DOHH2 (cell line): ENCODE results near the gene KCNQ1.

ENCODE experiments used
- H3F3A ChIP-seq: fragments of 200-600 bp; sonication (generic), shearing (Covaris generic); 2 replicates; pipeline ENCODE4 v1.6.0; 2016; ENCODE audit warnings: antibody characterized with exemption, mild to moderate bottlenecking; ENCODE audit not compliant: control insufficient read depth, insufficient read depth
- H3K27ac ChIP-seq: fragments of 200-600 bp; sonication (generic); 2 replicates; pipeline ENCODE4 v1.5.1; 2014; ENCODE audit warnings: low read depth, mild to moderate bottlenecking, low read length, moderate library complexity
- H3K27me3 ChIP-seq: fragments of 200-600 bp; sonication (generic); 2 replicates; pipeline ENCODE4 v1.6.1; 2014; ENCODE audit warnings: mild to moderate bottlenecking, low read length, mixed read lengths; ENCODE audit not compliant: control insufficient read depth
- H3K36me3 ChIP-seq: fragments of 200-600 bp; sonication (generic); 2 replicates; pipeline ENCODE4 v1.6.1; 2014; ENCODE audit warnings: mild to moderate bottlenecking, low read length, moderate library complexity, mixed read lengths; ENCODE audit not compliant: control insufficient read depth
- H3K4me1 ChIP-seq: fragments of 200-600 bp; sonication (generic); 2 replicates; pipeline ENCODE4 v1.6.1; 2014; ENCODE audit warnings: mild to moderate bottlenecking, low read length, mixed read lengths; ENCODE audit not compliant: control insufficient read depth
- H3K4me2 ChIP-seq: fragments of 200-600 bp; sonication (generic); 2 replicates; pipeline ENCODE4 v1.6.0; 2014; ENCODE audit warnings: mild to moderate bottlenecking, low read length, moderate library complexity
- H3K4me3 ChIP-seq: fragments of 200-600 bp; sonication (generic); 2 replicates; pipeline ENCODE4 v1.5.1; 2014; ENCODE audit warnings: mild to moderate bottlenecking, low read length, mixed read lengths
- H3K79me2 ChIP-seq: fragments of 200-600 bp; sonication (generic); 2 replicates; pipeline ENCODE4 v1.6.1; 2014; ENCODE audit warnings: mild to moderate bottlenecking, low read length, mixed read lengths; ENCODE audit not compliant: control insufficient read depth
- H3K9me2 ChIP-seq: fragments of 200-600 bp; sonication (generic); replicated peaks from 2 replicates; pipeline ENCODE4 v1.6.1; 2014; ENCODE audit warnings: mild to moderate bottlenecking, low read length, mixed read lengths; ENCODE audit not compliant: control insufficient read depth
- H3K9me3 ChIP-seq: fragments of 200-600 bp; sonication (generic); 2 replicates; pipeline ENCODE4 v1.6.1; 2014; ENCODE audit warnings: antibody characterized with exemption, low read length, mixed read lengths; ENCODE audit not compliant: control insufficient read depth, insufficient read depth
- H4K20me1 ChIP-seq: fragments of 200-600 bp; sonication (generic); 2 replicates; pipeline ENCODE4 v1.6.0; 2014; ENCODE audit warnings: low read depth, mild to moderate bottlenecking, antibody characterized with exemption, low read length, moderate library complexity; ENCODE audit not compliant: control insufficient read depth, insufficient read depth
- CTCF ChIP-seq: fragments of 200-600 bp; sonication (generic); IDR thresholded peaks from one replicate; pipeline ENCODE4 v1.5.1; 2014; ENCODE audit warnings: antibody characterized with exemption, mild to moderate bottlenecking, low read depth, low read length; ENCODE audit not compliant: poor library complexity, severe bottlenecking
- EZH2phosphoT487 ChIP-seq: fragments of 200-600 bp; sonication (generic); IDR thresholded peaks from 2 replicates; pipeline ENCODE4 v1.6.1; 2017; ENCODE audit warnings: borderline replicate concordance, mild to moderate bottlenecking, antibody characterized with exemption, low read length, moderate library complexity, mixed read lengths

KCNQ1 gene

GRCh38 chr11:2537010-2537705 is 92.3 kb downstream of the KCNQ1 start:
- TF ChIP-seq CTCF: no peak
- TF ChIP-seq EZH2phosphoT487: no peak
- Histone ChIP-seq H3K27ac (no peak overlapping the region), H3K36me3 (no peaks in the 10 kb centered on the region), H3K79me2 (no peaks in the 10 kb centered on the region), H3K9me3 (no peaks in the 10 kb centered on the region), H3K9me2 (no peaks in the 10 kb centered on the region), H3K4me2 (no peak overlapping the region), H3F3A (no peaks in the 10 kb centered on the region), H4K20me1 (peaks cover 4% of the 10 kb centered on the region; the same call in 1 of the 2 replicates), H3K4me1 (peaks cover 6% of the 10 kb centered on the region), H3K4me3 (no peak overlapping the region), H3K27me3 (0 out of 2 replicates have a peak, but pooled peaks cover 5% of the 10 kb centered on the region)

GRCh38 chr11:2537896-2538724 is 93.3 kb downstream of the KCNQ1 start:
- H3K36me3 ChIP-seq: no peaks in the 10 kb centered on the region
- no peak overlapping the region for H3K4me2 ChIP-seq
- no peak overlapping the region for H3K27ac ChIP-seq
- no peak for TF ChIP-seq CTCF
- no peaks in the 10 kb centered on the region for H3F3A ChIP-seq
- H3K9me2 ChIP-seq: no peaks in the 10 kb centered on the region
- H3K9me3 ChIP-seq: no peaks in the 10 kb centered on the region
- no peaks in the 10 kb centered on the region for H4K20me1 ChIP-seq
- peaks cover 3% of the 10 kb centered on the region for H3K4me1 ChIP-seq
- no peaks in the 10 kb centered on the region for H3K79me2 ChIP-seq
- 0 out of 2 replicates have a peak, but pooled peaks cover 4% of the 10 kb centered on the region for H3K27me3 ChIP-seq
- H3K4me3 ChIP-seq: no peak overlapping the region

GRCh38 chr11:2538951-2539350 is 94.1 kb downstream of the KCNQ1 start:
- H3K4me2 ChIP-seq: no peak overlapping the region

More at GRCh38 chr11:2538951-2539350, 94.1 kb downstream of the KCNQ1 start:
- H3K9me2 ChIP-seq: no peaks in the 10 kb centered on the region
- H4K20me1 ChIP-seq: no peaks in the 10 kb centered on the region
- H3K9me3 ChIP-seq: no peaks in the 10 kb centered on the region
- no peaks in the 10 kb centered on the region for H3F3A ChIP-seq
- H3K79me2 ChIP-seq: no peaks in the 10 kb centered on the region
- H3K4me3 ChIP-seq: no peak overlapping the region
- no peaks in the 10 kb centered on the region for H3K27me3 ChIP-seq
- no peaks in the 10 kb centered on the region for H3K36me3 ChIP-seq
- no peaks in the 10 kb centered on the region for H3K4me1 ChIP-seq
- TF ChIP-seq CTCF (no peak), EZH2phosphoT487 (no peak)
- no peak overlapping the region for H3K27ac ChIP-seq
